Endothelial cell of umbilical vein (primary cell): ENCODE results near the gene HERPUD1.

Experiments
- CTCF ChIP-seq, 2 donors: IDR thresholded peaks; 1 replicate in 1 of 2; 2 replicates in 1 of 2; pipeline ENCODE4 v1.5.1; 2011; ENCODE audit warnings: low read length in 2 of 2, mild to moderate bottlenecking in 2 of 2, moderate library complexity in 2 of 2, control low read depth in 1 of 2, inconsistent platforms in 1 of 2, low read depth in 1 of 2; ENCODE audit not compliant: insufficient read depth in 1 of 2; ENCODE audit errors: extremely low read depth in 1 of 2
- EZH2 ChIP-seq: IDR thresholded peaks from 2 replicates; pipeline ENCODE4 v1.6.1; 2012; ENCODE audit warnings: borderline replicate concordance, low read depth, mild to moderate bottlenecking, moderate library complexity, low read length, inconsistent platforms; ENCODE audit not compliant: severe bottlenecking
- FOS ChIP-seq: IDR thresholded peaks from 2 replicates; pipeline ENCODE4 v1.6.1; 2011; ENCODE audit warnings: mild to moderate bottlenecking, low read length, moderate library complexity, borderline replicate concordance; ENCODE audit not compliant: insufficient read depth
- GATA2 ChIP-seq: IDR thresholded peaks from 2 replicates; pipeline ENCODE4 v1.7.0; 2011; ENCODE audit warnings: low read depth, mild to moderate bottlenecking, moderate library complexity, mixed read lengths, low read length; ENCODE audit not compliant: insufficient read length, insufficient read depth
- MAX ChIP-seq: IDR thresholded peaks from 2 replicates; pipeline ENCODE4 v1.6.1; 2011; ENCODE audit not compliant: insufficient read depth, insufficient read length
- POLR2A ChIP-seq: IDR thresholded peaks from 2 replicates; pipeline ENCODE4 v1.6.1; 2012; ENCODE audit warnings: low read depth, mild to moderate bottlenecking, control low read depth, low read length
- POLR2AphosphoS5 ChIP-seq: IDR thresholded peaks from 2 replicates; pipeline ENCODE4 v1.6.1; 2012; ENCODE audit warnings: low read depth, mild to moderate bottlenecking, control low read depth, low read length, moderate library complexity; ENCODE audit not compliant: insufficient read depth

GRCh38 chr16:56947604-56947995 lies 15.7 kb downstream of the HERPUD1 start:
- TF ChIP-seq EZH2, result no peak
- TF ChIP-seq CTCF (IDR thresholded peaks at IDR 0.05; ENCODE audit: extremely low read depth in 1 of 2, insufficient read depth in 1 of 2, low read depth in 1 of 2, low read length in 2 of 2), result no peak
- no peak for TF ChIP-seq POLR2AphosphoS5
- no peak for TF ChIP-seq MAX
- TF ChIP-seq POLR2A, result no peak
- no peak for TF ChIP-seq GATA2
- no peak for TF ChIP-seq FOS
